ENCODE data around the gene GCC1.
A peak's percentile ranks its signal among the peaks of the same experiment; 100 is the strongest.

GCC1 gene

DNA sequence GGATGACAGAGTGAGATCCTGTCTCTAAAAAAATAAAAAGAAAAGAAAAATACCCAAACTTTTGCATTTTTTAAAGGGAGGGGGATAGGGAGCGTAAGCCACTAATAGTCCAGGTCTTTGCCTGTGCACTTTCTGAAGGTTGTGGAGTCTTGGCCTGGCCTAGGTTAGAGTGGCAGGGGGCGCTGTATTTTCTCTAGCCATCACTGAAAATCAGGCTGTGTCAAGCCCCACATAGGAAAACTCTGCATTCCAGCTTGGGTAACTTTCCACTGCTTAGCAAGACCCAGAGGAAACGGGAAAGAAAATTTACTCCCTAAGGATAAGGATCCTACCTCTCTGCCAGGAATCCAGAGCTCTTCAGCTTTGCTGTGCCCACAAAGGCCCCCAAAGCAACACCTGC lies 43.0 kb upstream of the GCC1 start:
- H3K4me3 ChIP-seq (ENCODE audit: low read length, poor library complexity, severe bottlenecking): no peak overlapping the region
- H3K4me1 ChIP-seq (ENCODE audit: insufficient read depth, low read length, poor library complexity, severe bottlenecking): no peaks in the 10 kb centered on the region
- H3F3A ChIP-seq (ENCODE audit: low read depth): no peaks in the 10 kb centered on the region
- no peaks in the 10 kb centered on the region for H3K79me2 ChIP-seq (ENCODE audit: insufficient read depth, low read length)
- no peaks in the 10 kb centered on the region for H3K27me3 ChIP-seq (ENCODE audit: insufficient read depth, low read length, poor library complexity, severe bottlenecking)
- no peak overlapping the region for H3K9ac ChIP-seq (ENCODE audit: low read depth, low read length, poor library complexity, severe bottlenecking)
- no peaks in the 10 kb centered on the region for H4K20me1 ChIP-seq (ENCODE audit: insufficient read depth, low read length, poor library complexity, severe bottlenecking)
- no peaks in the 10 kb centered on the region for H3K9me3 ChIP-seq (ENCODE audit: insufficient read depth, low read depth, low read length)
- no peak overlapping the region for H2AFZ ChIP-seq (ENCODE audit: low read length)
- no peak overlapping the region for H3K4me2 ChIP-seq (ENCODE audit: low read depth, low read length, poor library complexity, severe bottlenecking)
- no peak for TF ChIP-seq EZH2phosphoT487 (IDR thresholded peaks at IDR 0.05; ENCODE audit: borderline replicate concordance)
- TF ChIP-seq, protein P1, sequence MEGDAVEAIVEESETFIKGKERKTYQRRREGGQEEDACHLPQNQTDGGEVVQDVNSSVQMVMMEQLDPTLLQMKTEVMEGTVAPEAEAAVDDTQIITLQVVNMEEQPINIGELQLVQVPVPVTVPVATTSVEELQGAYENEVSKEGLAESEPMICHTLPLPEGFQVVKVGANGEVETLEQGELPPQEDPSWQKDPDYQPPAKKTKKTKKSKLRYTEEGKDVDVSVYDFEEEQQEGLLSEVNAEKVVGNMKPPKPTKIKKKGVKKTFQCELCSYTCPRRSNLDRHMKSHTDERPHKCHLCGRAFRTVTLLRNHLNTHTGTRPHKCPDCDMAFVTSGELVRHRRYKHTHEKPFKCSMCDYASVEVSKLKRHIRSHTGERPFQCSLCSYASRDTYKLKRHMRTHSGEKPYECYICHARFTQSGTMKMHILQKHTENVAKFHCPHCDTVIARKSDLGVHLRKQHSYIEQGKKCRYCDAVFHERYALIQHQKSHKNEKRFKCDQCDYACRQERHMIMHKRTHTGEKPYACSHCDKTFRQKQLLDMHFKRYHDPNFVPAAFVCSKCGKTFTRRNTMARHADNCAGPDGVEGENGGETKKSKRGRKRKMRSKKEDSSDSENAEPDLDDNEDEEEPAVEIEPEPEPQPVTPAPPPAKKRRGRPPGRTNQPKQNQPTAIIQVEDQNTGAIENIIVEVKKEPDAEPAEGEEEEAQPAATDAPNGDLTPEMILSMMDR (conservative IDR thresholded peaks at IDR 0.05; ENCODE audit: low read length): peak; percentile 51
- H3K36me3 ChIP-seq (ENCODE audit: insufficient read depth, low read length): no peaks in the 10 kb centered on the region
- no peaks in the 10 kb centered on the region for H3K9me2 ChIP-seq (replicated peaks; ENCODE audit: low read depth, low read length)

DNA sequence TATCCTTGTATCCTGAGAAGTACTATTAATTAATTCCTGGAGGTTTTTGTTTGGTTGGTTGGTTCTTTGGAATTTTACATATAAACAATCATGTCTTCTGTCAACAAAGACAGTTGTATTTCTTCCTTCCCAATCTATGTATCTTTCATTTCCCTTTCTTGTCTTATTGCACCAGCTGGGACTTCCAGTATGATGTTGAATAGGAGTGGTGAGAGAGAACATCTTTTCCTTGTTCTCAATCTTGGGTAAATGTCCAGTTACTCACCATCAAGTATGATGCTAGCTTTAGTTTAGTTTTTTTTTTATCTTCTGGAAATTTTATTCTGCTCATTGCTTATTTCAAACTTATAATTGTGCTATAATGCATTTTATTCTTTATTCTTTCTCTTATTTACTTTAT lies 39.9 kb upstream of the GCC1 start:
- Histone ChIP-seq H3K9me2 (replicated peaks; ENCODE audit: low read depth, low read length) (no peaks in the 10 kb centered on the region), H3K36me3 (ENCODE audit: insufficient read depth, low read length) (no peaks in the 10 kb centered on the region), H4K20me1 (ENCODE audit: insufficient read depth, low read length, poor library complexity, severe bottlenecking) (no peaks in the 10 kb centered on the region), H2AFZ (ENCODE audit: low read length) (no peak overlapping the region), H3K9ac (ENCODE audit: low read depth, low read length, poor library complexity, severe bottlenecking) (no peak overlapping the region), H3K79me2 (ENCODE audit: insufficient read depth, low read length) (no peaks in the 10 kb centered on the region), H3K27me3 (ENCODE audit: insufficient read depth, low read length, poor library complexity, severe bottlenecking) (no peaks in the 10 kb centered on the region), H3K9me3 (ENCODE audit: insufficient read depth, low read depth, low read length) (no peaks in the 10 kb centered on the region), H3K4me3 (ENCODE audit: low read length, poor library complexity, severe bottlenecking) (no peak overlapping the region), H3K4me1 (ENCODE audit: insufficient read depth, low read length, poor library complexity, severe bottlenecking) (no peaks in the 10 kb centered on the region), H3K4me2 (ENCODE audit: low read depth, low read length, poor library complexity, severe bottlenecking) (no peak overlapping the region), H3F3A (ENCODE audit: low read depth) (no peaks in the 10 kb centered on the region)
- TF ChIP-seq, protein P1 (conservative IDR thresholded peaks at IDR 0.05; ENCODE audit: low read length): no peak
- no peak for TF ChIP-seq EZH2phosphoT487 (IDR thresholded peaks at IDR 0.05; ENCODE audit: borderline replicate concordance)

DNA sequence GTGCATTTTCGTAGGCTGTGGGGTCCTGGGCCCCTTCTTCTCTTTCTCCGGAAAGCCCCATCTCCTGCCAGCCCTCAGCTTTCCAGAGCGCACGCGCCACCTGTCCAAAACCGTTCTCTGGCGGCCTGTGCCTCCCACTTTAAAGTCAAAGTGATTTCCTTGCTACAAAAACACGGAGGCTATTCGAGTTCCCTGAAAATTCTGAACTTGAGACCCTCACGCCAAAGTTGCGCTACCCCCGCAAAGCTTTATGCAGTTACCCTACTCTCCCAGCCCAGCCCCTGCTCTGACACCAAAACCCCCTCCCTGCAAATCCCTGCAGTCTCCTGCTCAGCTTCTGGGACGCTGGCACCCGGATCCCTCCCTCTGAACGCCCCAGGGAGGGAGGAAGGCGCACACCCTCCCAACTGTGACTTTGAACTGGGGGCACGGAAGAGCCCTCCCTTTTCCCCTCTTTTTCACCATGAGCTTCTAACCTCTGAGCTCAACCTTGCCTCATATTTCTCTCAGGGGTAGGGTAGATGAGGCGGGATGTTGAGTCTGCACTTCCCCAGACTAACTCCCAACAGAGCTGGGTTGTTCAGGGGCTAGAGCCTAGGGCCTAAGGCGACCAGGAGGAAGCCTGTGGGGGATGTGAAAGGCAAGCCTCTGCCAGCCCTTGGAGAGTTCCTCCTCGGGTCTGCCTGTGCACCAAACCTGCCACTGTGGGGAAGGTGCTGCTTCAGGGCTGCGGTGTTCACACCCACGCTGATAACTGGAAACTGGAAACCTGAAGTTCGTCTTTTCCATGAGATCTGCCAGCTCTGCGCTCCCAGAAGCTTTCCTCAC lies 35.2 kb upstream of the GCC1 start:
- no peaks in the 10 kb centered on the region for H4K20me1 ChIP-seq (ENCODE audit: insufficient read depth, low read length, poor library complexity, severe bottlenecking)
- TF ChIP-seq, protein P1 (conservative IDR thresholded peaks at IDR 0.05; ENCODE audit: low read length): no peak
- TF ChIP-seq EZH2phosphoT487 (IDR thresholded peaks at IDR 0.05; ENCODE audit: borderline replicate concordance): no peak
- H3K9me2 ChIP-seq (replicated peaks; ENCODE audit: low read depth, low read length): no peaks in the 10 kb centered on the region
- peaks cover 29% of the 10 kb centered on the region for H3K27me3 ChIP-seq (ENCODE audit: insufficient read depth, low read length, poor library complexity, severe bottlenecking)
- H3F3A ChIP-seq (ENCODE audit: low read depth): no peaks in the 10 kb centered on the region
- H3K9me3 ChIP-seq (ENCODE audit: insufficient read depth, low read depth, low read length): no peaks in the 10 kb centered on the region
- H3K4me2 ChIP-seq (ENCODE audit: low read depth, low read length, poor library complexity, severe bottlenecking): no peak overlapping the region
- no peak overlapping the region for H3K9ac ChIP-seq (ENCODE audit: low read depth, low read length, poor library complexity, severe bottlenecking)
- no peak overlapping the region for H2AFZ ChIP-seq (ENCODE audit: low read length)
- H3K79me2 ChIP-seq (ENCODE audit: insufficient read depth, low read length): no peaks in the 10 kb centered on the region
- H3K36me3 ChIP-seq (ENCODE audit: insufficient read depth, low read length): no peaks in the 10 kb centered on the region
- no peaks in the 10 kb centered on the region for H3K4me1 ChIP-seq (ENCODE audit: insufficient read depth, low read length, poor library complexity, severe bottlenecking)
- no peak overlapping the region for H3K4me3 ChIP-seq (ENCODE audit: low read length, poor library complexity, severe bottlenecking)
